Measurements from ENCODE around the gene TRPV4.
"Not testable (repeated sequence)": the region's sequence is repeated elsewhere in the genome, so short reads cannot be mapped to it uniquely, and the experiment has no call there.

Gene TRPV4

GRCh38 chr12:109833307-109834189, at the start of gene TRPV4:
TRPV4 (minus strand) TSS chr12:109833398; CDS start chr12:109814796, 18,602 bp downstream.
- no peak for FAIRE-seq

- FAIRE-seq, result no peak
These were observed 48.6 kb upstream of the TRPV4 start for GRCh38 chr12:109881752-109882151.

DNA sequence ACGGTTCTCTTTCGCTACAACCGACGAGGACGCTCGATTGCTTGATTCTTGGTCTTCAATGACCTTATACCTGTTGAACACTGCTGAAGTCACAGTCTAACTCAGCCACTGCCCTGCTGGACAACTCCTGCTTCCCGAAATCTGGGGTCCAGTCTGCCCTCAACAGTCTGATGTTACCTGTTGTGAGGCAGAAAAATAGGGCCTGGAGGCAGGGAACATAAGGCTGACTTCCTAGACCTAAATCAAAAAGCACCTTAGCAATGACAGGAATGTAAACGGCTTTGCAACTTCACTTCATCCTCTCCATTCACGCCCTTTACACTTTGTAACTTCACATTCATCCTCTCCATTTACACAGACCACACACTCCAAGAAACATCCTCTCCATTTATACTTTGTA, 47.7 kb upstream of the TRPV4 start:
- no peak for FAIRE-seq

DNA sequence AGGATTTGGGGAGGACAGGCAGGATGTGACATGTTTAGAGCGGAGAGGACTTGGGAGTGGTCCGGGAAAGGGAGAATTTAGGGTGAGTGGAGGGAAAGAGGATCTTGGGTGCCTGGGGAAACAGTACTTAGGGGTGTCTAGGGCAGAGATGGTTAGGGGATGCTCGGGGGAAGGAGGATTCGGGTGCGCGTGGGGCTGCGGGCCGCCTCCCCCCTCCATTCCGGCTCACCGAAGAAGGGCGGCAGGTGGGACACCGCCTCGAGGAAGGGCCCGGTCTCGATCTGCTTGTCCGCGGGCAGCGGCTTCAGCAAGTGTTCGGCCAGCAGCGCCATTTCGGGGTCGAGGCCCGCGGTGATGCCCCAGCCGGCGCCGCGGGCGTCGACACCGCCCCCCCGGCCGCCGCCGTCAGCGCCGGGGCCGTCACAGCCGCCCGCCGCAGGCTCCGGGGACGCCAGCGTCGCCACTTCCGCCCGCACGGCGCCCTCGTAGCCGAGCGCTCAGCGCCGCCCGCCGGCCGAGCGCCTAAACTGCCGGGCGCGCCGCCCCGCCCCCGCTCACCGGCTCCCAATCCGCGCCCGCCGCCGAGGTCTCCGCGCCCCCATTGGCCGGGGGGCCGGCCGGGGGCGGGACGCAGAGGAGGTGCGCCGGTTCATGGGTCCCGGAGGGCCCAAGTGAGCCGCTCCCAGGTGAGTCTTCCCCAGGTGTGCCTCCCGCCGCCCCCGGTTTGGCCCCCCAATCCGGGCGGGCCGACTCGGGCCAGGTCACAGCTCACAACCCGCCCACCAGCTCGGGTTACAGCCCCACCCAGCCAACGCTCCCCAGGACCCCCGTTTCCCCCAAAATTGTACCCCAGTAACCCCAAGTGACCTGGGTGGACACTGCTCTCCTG, 47.1 kb upstream of the TRPV4 start, which contains the start of gene GLTP:
Gene GLTP (minus strand): TSS at position 499 of the 889 bp plus-strand sequence. CDS start 167 bp downstream, at position 332.
- no peak for FAIRE-seq

DNA sequence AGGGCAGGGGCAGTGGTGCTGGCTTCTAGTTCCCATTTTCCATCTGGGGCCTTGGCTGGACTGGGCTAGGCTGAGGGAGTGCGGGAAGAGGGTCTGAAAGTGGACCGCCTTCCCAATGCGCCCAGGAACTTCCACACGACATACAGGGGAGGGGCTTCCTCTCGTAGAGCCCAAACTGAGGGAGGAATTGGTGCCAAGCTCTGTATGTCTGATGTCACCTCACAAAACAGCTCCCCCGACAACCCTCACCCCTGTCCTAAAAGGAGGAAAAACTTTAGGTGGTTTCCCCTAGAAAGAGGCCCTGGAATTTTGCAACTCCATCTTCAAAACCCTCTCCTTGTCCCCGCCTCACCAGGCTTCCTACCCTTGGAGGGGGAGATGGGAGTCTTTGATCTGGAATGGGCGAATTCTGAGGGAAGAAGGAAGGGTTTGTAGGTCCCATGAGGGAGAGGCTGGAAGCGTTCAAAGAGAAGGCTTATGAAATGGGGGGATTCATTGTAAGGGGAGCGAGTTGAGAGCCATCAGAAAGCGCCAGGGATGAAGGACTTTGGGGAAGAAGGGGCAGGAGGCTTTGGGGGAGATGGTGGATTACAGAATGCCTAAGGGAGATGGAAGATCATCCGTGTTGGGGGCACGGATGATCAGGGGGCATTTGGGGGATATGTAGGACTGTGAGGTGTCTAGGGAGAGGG, 46.3 kb upstream of the TRPV4 start:
- no peak for FAIRE-seq

- no peak for FAIRE-seq
These were observed 45.6 kb upstream of the TRPV4 start for GRCh38 chr12:109878749-109879148.

DNA sequence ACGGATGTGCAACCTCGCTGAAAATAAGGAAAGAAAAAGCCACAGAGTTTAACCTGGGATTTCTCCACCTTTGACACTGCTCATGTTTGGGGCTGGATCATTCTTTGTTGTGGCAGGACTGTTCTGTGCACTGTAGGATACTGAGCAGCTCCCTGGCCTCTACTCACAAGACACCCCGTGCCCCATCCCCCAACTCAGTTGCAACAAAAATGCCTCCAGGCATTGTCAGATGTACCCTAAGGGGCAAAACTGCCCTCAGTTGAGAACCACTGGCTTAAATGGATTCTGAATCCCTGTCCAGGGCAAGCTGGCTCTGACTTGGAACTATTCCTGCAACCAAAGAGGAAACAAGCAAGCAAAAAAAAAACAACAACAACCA, 45.0 kb upstream of the TRPV4 start:
- FAIRE-seq, result no peak

GRCh38 chr12:109877504-109878246, 44.5 kb upstream of the TRPV4 start:
- FAIRE-seq, result no peak

GRCh38 chr12:109876406-109876805, 43.2 kb upstream of the TRPV4 start:
- no peak for FAIRE-seq

DNA sequence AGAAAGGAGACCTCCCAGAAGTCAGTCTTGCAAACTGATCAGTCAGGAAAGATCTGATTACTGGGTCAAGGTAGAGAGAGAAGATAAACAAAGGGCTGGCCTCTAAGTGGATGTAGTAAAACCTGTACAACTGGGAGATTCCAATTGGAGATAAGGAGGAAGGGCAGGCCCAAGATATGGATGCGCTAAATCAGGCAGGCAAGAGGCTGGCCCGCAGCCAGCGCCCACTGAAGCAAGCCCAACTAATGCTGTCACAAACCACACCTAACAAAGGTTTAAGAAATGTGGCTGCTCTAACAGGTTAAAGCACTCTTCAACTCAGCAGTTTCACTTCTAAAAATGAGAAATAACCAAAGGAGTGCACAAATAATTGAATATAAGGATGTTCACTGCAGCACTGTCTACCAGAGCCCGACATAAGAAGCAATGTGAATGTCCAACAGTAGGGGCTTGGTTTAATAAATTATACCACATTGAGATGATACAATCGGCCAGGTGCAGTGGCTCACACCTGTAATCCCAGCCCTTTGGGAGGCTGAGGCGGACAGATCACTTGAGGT, 42.5 kb upstream of the TRPV4 start:
- FAIRE-seq, result no peak

- no peak for FAIRE-seq
These were observed 40.5 kb upstream of the TRPV4 start for GRCh38 chr12:109873653-109874052.

- FAIRE-seq, result no peak
These were observed 38.6 kb upstream of the TRPV4 start for GRCh38 chr12:109871668-109872314.

DNA sequence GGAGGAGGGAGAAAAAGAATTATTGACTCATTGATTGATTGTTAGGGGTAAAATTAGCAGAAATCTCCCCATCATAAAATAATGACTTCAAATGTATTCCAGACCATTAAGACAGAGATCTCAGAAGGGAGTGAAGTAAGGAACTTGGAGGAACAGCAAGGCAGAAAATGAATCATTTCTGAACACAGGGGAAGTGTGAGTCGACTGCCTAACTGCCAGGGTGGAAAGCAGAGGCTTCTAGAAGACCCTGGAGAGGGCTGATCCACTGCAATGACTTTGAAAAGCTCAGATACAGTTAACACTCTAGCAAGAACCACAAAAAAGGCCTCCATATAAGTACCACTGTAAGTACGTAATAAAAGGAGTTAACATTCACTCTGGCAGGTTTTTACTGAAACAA, 37.5 kb upstream of the TRPV4 start:
- FAIRE-seq, result no peak

DNA sequence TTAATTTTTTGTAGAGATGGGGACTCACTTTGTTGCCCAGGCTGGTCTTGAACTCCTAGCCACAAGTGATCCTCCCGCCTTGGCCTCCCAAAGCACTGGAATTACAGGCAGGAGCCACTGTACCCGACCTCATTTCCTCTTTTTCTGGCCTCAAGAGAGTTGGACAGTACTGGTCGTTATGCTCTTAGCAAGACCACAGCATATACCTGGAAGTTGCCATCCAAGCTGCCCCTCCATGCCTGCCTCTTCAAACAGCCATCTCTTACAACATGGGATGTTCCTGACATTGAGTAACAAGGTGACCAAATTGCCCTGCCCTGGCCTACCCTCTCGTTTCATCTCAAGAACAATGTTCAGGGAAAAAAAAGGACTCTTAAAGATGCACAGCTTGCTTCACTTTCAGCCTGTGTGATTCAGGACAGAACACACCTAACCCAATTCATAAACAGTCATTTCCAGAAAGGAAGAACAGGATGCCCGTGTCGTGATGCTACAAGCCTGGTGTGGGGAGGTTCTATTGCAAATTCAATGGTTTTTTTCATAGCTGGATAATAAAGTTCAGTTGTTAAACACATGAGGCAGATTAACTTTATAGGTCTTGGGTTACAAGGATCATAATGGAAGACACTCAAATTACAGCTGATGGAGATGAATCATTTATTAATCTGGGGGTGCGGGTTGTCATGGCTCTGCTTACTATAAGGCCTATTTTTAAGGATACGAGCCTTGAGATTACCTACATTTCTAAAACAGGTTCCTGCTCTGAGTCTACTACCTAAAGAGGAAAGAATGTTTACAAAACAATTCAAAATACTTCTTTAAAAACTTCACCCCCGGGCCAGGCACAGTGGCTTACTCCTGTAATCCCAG, 35.2 kb upstream of the TRPV4 start:
- FAIRE-seq, result no peak

GRCh38 chr12:109864916-109865315, 31.7 kb upstream of the TRPV4 start:
- no peak for FAIRE-seq

- FAIRE-seq, result no peak
These were observed 30.9 kb upstream of the TRPV4 start for GRCh38 chr12:109863847-109864712.

DNA sequence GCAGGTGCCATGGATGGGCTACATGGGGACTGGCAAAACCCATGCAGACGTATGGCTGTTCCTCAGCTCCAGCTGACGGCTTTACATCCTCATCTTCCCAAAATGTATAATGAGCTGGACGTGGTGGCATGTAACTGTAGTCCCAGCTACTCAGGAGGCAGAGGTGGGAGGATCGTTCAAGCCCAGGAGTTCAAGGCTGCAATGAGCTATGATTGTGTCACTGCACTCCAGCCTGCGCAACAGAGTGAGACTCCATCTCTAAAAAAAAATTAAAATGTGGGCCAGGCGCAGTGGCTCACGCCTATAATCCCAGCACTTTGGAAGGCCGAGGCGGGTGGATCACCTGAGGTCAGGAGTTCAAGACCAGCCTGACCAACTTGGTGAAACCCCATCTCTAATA, 29.3 kb upstream of the TRPV4 start:
- not testable (repeated sequence) for FAIRE-seq

DNA sequence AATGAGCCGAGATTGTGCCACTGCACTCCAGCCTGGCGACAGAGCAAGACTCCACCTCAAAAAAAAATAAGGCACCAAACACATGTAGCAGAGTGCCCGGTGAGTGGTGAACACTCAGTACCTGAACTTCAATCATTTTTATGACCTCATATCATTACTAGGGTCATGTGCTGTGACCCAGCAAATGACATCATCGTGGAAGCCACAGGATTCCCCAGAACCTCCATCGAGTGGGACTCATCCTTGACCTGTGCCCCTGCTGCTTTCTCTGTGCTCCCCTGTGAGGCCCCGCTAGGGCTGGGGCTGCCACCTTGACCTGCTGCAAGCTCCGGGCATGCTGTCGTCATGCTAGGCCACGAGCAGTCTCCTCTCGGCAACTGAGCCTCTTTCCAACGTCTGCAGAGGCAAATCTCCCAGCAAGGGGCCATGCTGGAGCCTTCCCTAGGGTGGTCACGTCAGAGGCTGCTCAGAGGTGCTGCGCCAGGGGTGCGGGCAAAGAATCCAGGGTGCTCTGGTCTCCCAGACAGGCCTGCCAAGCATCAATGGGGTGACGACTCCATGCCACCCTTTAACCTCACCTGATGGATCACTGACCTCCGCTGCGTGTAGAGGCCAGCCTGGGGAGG, 28.6 kb upstream of the TRPV4 start:
- no peak for FAIRE-seq

DNA sequence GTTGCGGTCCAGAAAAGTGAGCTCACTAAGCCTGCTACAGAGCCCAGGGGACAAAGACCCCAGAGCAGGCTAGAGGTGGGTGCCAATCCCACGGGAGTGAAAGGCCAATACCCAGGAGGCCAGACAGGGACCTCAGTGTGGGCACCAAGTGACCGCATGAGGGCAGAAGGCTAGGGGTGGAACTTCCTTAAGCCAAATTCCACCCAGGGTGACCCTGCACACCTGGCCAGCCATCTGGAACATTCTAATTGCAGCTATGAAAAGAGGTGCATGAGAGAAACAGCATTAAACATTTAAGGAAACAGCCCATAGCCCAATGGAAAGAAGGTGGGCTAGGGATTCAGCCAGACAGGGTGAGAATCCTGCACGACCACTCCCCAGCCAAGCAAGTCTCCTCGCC, 27.8 kb upstream of the TRPV4 start:
- no peak for FAIRE-seq

Data from colon (tissue), 2 donors.